DOHH2 (cell line): ENCODE measurements around the gene NFATC3.

Experiments
- CTCF ChIP-seq: fragments of 200-600 bp; sonication (generic); IDR thresholded peaks from one replicate; pipeline ENCODE4 v1.5.1; 2014; ENCODE audit warnings: antibody characterized with exemption, mild to moderate bottlenecking, low read depth, low read length; ENCODE audit not compliant: poor library complexity, severe bottlenecking
- EZH2phosphoT487 ChIP-seq: fragments of 200-600 bp; sonication (generic); IDR thresholded peaks from 2 replicates; pipeline ENCODE4 v1.6.1; 2017; ENCODE audit warnings: borderline replicate concordance, mild to moderate bottlenecking, antibody characterized with exemption, low read length, moderate library complexity, mixed read lengths

DNA sequence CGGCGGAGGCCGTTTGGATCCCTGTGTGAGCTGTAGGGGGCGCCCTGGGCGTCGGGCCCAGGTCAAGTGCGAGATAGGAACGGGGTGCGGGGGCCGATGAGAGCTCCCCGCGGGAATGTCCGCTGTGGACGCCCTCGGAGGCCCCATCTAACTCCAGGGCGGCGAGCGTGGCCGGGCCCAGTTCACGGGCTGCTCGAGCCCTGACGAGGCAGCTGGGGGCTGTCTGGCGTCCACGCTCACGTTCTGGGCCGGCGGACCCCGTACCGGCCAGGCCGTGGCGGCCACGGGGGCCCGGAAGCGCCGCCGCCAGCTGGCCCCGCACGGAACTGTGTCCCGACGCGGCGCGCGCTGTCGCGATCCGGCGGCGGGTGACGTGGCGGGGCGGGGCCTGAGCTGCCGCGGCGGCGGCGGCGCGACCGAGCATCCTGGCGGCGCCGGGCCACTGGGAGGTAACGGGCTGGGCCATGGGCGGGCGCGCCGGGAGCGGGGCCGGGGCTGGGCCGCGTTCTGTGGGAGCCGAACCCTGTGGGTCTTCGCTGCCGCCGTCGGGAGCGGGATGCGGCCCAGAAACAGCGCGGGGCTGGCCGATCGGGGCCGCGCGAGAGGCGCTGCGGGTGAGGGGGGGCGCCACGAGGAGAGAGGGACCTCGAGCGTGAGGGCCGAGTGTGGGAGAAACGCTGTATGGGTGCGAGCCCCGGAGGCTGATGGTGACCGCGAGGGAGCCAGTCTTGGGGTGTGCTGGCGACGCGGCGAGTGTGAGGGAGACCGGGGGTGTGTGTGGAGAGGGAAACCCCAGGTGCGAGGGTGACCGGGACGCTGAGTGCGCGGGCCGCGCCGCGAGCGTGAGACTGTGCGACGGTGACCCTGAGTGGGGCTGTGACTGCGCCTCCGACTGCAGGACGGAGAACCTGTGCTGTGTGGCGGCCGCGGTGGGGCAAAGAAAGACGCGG lies 179.2 kb downstream of the NFATC3 start, which contains the start of gene SLC7A6:
- peak; percentile 87 for TF ChIP-seq CTCF
- TF ChIP-seq EZH2phosphoT487, result no peak
